Measurements from ENCODE around the gene INSIG1. TPM values are rescaled to one million over a fixed set of nuclear protein-coding genes. Genes with fewer than 3 reads are reported as not detected.

The INSIG1 gene
- total and polyA plus RNA-seq, 4 donors = 118 to 219 (median 193) TPM

DNA sequence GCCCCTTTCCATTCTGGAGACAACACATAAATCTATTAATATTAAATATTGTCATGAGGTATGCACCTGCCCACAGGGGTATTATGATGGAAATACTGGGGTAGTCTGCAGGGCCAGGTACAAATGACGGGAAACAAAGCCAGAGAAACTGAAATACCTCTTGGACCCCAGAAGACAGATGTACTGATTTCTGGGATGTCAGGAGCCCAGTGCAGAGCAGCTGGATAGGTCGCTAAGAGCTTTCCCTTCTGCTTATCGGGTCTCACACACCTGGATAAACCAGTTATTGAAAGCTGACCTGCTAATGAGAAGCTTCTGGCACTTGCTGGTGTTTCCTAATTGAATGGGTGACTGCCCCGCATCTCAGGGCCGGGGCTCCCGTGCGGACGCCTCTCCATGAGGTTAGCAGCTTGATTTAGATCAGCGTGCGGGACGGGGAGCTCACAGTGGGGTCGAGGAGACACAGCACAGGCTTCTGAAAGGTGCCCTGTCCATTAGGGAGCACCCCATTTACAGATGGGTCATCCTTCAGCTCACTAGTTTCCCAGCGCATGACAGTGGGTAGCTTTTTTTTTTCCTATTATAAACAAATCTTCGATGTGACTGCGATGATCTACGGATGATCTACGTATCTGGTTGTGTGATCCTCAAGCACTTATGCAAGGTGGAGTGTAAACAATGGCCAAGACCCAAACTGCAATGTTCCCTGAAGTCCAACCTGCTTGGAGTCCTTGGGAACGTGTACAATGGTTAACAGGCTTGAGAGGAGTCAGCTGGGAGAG, 1.5 kb upstream of the INSIG1 start:
- no peak for DNase-seq (ENCODE audit: low spot score)
- no peaks in the 10 kb centered on the region for H3K27me3 ChIP-seq (ENCODE audit: control insufficient read depth in 4 of 4, insufficient read depth in 4 of 4, low read length in 3 of 4)

More for the DNA sequence above, 1.5 kb upstream of the INSIG1 start:
- WGBS = 57% methylated on average over 18 of the region's 18 CpGs
- TF ChIP-seq SP1 (IDR thresholded peaks at IDR 0.05) (peak; percentile 45), RAD21 (IDR thresholded peaks at IDR 0.05) (peak; percentile 3 to 16), HNF4G (IDR thresholded peaks at IDR 0.05) (no peak), EGR1 (IDR thresholded peaks at IDR 0.05; ENCODE audit: low read depth in 2 of 2) (no peak), RXRA (IDR thresholded peaks at IDR 0.05) (peak; percentile 33 to 67), ATF3 (IDR thresholded peaks at IDR 0.05) (no peak), TAF1 (conservative IDR thresholded peaks at IDR 0.05) (no peak), HNF4A (conservative IDR thresholded peaks at IDR 0.05) (peak; percentile 33 to 58), YY1 (IDR thresholded peaks at IDR 0.05) (no peak), FOXA1 (IDR thresholded peaks at IDR 0.05) (peak; percentile 67), FOXA2 (IDR thresholded peaks at IDR 0.05) (peak; percentile 77), JUND (IDR thresholded peaks at IDR 0.05) (no peak), GABPA (IDR thresholded peaks at IDR 0.05 in 1 of 2, conservative IDR thresholded peaks at IDR 0.05 in 1 of 2) (no peak), NR2F2 (IDR thresholded peaks at IDR 0.05) (no peak)
- TF ChIP-seq, protein P1, sequence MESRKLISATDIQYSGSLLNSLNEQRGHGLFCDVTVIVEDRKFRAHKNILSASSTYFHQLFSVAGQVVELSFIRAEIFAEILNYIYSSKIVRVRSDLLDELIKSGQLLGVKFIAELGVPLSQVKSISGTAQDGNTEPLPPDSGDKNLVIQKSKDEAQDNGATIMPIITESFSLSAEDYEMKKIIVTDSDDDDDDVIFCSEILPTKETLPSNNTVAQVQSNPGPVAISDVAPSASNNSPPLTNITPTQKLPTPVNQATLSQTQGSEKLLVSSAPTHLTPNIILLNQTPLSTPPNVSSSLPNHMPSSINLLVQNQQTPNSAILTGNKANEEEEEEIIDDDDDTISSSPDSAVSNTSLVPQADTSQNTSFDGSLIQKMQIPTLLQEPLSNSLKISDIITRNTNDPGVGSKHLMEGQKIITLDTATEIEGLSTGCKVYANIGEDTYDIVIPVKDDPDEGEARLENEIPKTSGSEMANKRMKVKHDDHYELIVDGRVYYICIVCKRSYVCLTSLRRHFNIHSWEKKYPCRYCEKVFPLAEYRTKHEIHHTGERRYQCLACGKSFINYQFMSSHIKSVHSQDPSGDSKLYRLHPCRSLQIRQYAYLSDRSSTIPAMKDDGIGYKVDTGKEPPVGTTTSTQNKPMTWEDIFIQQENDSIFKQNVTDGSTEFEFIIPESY (IDR thresholded peaks at IDR 0.05) = no peak
- TF ChIP-seq, protein P2, sequence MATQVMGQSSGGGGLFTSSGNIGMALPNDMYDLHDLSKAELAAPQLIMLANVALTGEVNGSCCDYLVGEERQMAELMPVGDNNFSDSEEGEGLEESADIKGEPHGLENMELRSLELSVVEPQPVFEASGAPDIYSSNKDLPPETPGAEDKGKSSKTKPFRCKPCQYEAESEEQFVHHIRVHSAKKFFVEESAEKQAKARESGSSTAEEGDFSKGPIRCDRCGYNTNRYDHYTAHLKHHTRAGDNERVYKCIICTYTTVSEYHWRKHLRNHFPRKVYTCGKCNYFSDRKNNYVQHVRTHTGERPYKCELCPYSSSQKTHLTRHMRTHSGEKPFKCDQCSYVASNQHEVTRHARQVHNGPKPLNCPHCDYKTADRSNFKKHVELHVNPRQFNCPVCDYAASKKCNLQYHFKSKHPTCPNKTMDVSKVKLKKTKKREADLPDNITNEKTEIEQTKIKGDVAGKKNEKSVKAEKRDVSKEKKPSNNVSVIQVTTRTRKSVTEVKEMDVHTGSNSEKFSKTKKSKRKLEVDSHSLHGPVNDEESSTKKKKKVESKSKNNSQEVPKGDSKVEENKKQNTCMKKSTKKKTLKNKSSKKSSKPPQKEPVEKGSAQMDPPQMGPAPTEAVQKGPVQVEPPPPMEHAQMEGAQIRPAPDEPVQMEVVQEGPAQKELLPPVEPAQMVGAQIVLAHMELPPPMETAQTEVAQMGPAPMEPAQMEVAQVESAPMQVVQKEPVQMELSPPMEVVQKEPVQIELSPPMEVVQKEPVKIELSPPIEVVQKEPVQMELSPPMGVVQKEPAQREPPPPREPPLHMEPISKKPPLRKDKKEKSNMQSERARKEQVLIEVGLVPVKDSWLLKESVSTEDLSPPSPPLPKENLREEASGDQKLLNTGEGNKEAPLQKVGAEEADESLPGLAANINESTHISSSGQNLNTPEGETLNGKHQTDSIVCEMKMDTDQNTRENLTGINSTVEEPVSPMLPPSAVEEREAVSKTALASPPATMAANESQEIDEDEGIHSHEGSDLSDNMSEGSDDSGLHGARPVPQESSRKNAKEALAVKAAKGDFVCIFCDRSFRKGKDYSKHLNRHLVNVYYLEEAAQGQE (IDR thresholded peaks at IDR 0.05) = peak; percentile 59
- TF ChIP-seq, protein P3, sequence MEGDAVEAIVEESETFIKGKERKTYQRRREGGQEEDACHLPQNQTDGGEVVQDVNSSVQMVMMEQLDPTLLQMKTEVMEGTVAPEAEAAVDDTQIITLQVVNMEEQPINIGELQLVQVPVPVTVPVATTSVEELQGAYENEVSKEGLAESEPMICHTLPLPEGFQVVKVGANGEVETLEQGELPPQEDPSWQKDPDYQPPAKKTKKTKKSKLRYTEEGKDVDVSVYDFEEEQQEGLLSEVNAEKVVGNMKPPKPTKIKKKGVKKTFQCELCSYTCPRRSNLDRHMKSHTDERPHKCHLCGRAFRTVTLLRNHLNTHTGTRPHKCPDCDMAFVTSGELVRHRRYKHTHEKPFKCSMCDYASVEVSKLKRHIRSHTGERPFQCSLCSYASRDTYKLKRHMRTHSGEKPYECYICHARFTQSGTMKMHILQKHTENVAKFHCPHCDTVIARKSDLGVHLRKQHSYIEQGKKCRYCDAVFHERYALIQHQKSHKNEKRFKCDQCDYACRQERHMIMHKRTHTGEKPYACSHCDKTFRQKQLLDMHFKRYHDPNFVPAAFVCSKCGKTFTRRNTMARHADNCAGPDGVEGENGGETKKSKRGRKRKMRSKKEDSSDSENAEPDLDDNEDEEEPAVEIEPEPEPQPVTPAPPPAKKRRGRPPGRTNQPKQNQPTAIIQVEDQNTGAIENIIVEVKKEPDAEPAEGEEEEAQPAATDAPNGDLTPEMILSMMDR (IDR thresholded peaks at IDR 0.05; ENCODE audit: low read depth, low read length, missing input control) = no peak
- TF ChIP-seq, protein P4, sequence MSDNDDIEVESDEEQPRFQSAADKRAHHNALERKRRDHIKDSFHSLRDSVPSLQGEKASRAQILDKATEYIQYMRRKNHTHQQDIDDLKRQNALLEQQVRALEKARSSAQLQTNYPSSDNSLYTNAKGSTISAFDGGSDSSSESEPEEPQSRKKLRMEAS (IDR thresholded peaks at IDR 0.05) = no peak
- Histone ChIP-seq H3K36me3 (ENCODE audit: control insufficient read depth in 4 of 4, insufficient read depth in 3 of 4, low read depth in 1 of 4, low read length in 3 of 4) (peaks cover 0 to 9% (median 3%) of the 10 kb centered on the region in 4 donors), H3K4me3 (ENCODE audit: low read depth in 1 of 3, low read length in 3 of 3) (peak overlapping the region; percentile 49 to 76 (median 69)), H3K9me3 (ENCODE audit: control insufficient read depth in 4 of 4, low read length in 3 of 4) (no peaks in the 10 kb centered on the region), H3K9ac (ENCODE audit: low read depth in 1 of 2, low read length in 2 of 2) (peak overlapping the region; percentile 61 to 90), H3K4me1 (ENCODE audit: control insufficient read depth in 4 of 4, insufficient read depth in 4 of 4, low read length in 3 of 4) (peaks cover 0 to 35% (median 5%) of the 10 kb centered on the region in 4 donors), H3K27ac (ENCODE audit: low read depth in 1 of 2, low read length in 2 of 2) (peak overlapping the region; percentile 97 to 98)

Data from liver (tissue), 9 donors.